ENCODE results near the gene ACR. TPM values are rescaled to one million over a fixed set of nuclear protein-coding genes. Genes with fewer than 3 reads are reported as not detected.

Gene ACR
- total and polyA plus RNA-seq, 2 experiments from 2014 or later: not detected

GRCh38 chr22:50720301-50721256 lies 17.4 kb upstream of the ACR start:
- ATAC-seq (peak; percentile 53), DNase-seq (ENCODE audit: low spot score) (peak; percentile 56)
- Histone ChIP-seq H2AFZ (no peak overlapping the region), H3K36me3 (ENCODE audit: insufficient read depth) (no peaks in the 10 kb centered on the region), H3K9me2 (ENCODE audit: insufficient read depth) (no peaks in the 10 kb centered on the region), H3F3A (replicated peaks; ENCODE audit: low read depth) (no peaks in the 10 kb centered on the region), H3K4me1 (ENCODE audit: insufficient read depth) (0 out of 2 replicates have a peak, but pooled peaks cover 4% of the 10 kb centered on the region), H4K20me1 (replicated peaks; ENCODE audit: insufficient read depth) (no peaks in the 10 kb centered on the region; the same call in 1 of the 2 replicates), H3K4me3 (peak overlapping the region; percentile 52; the same call in 1 of the 2 replicates), H3K79me2 (replicated peaks; ENCODE audit: insufficient read depth) (no peaks in the 10 kb centered on the region), H3K4me2 (peak overlapping the region; percentile 78), H3K27me3 (ENCODE audit: insufficient read depth) (peaks cover 62% of the 10 kb centered on the region), H3K27ac (ENCODE audit: low read depth) (no peak overlapping the region)
- H3K4me3 Mint-ChIP-seq: no peak overlapping the region; the same call in 2 of the 3 replicates
- peaks cover 4% of the 10 kb centered on the region; the same call in 2 of the 3 replicates for H3K4me1 Mint-ChIP-seq
- H3K9me3 Mint-ChIP-seq: peaks cover 3% of the 10 kb centered on the region
- TF ChIP-seq STAT1 (IDR thresholded peaks at IDR 0.05; ENCODE audit: unreplicated experiment) (no peak), ETS1 (IDR thresholded peaks at IDR 0.05) (no peak), JUNB (IDR thresholded peaks at IDR 0.05; ENCODE audit: unreplicated experiment) (no peak), EZH2phosphoT487 (IDR thresholded peaks at IDR 0.05; ENCODE audit: unreplicated experiment) (no peak), CTCF (conservative IDR thresholded peaks at IDR 0.05; ENCODE audit: low read depth in 2 of 2) (peak in 1 of 2 experiments; percentile 33; a peak in 2 of 4 replicates), ZNF462 (CRISPR knock-in tag; IDR thresholded peaks at IDR 0.05) (no peak)
- H3K36me3 Mint-ChIP-seq (ENCODE audit: low read depth): no peaks in the 10 kb centered on the region; the same call in 2 of the 3 replicates
- no peak overlapping the region for H3K27ac Mint-ChIP-seq
- peaks cover 61% of the 10 kb centered on the region for H3K27me3 Mint-ChIP-seq (ENCODE audit: insufficient read depth, low read depth, poor library complexity)
